ENCODE measurements around the gene MUC12.

The MUC12 gene

GRCh38 chr7:100952641-100953040, 16.7 kb upstream of the MUC12 start:
- no peak for DNase-seq (ENCODE audit: low read depth, low spot score)

GRCh38 chr7:100957832-100958421, 11.4 kb upstream of the MUC12 start:
- DNase-seq (ENCODE audit: low read depth, low spot score): no peak

- DNase-seq (ENCODE audit: low read depth, low spot score): no peak
Measured at GRCh38 chr7:100959894-100960293, 9.5 kb upstream of the MUC12 start.

GRCh38 chr7:100962537-100962936, 6.8 kb upstream of the MUC12 start:
- DNase-seq (ENCODE audit: low read depth, low spot score): no peak

GRCh38 chr7:100963386-100963785, 6.0 kb upstream of the MUC12 start:
- no peak for DNase-seq (ENCODE audit: low read depth, low spot score)

GRCh38 chr7:100963874-100964273, 5.5 kb upstream of the MUC12 start:
- DNase-seq (ENCODE audit: low read depth, low spot score): no peak

- DNase-seq (ENCODE audit: low read depth, low spot score): no peak
Measured at GRCh38 chr7:100964630-100965029, 4.7 kb upstream of the MUC12 start.

GRCh38 chr7:100965045-100965722, 4.2 kb upstream of the MUC12 start:
- no peak for DNase-seq (ENCODE audit: low read depth, low spot score)

- no peak for DNase-seq (ENCODE audit: low read depth, low spot score)
Measured at GRCh38 chr7:100965723-100966541, 3.4 kb upstream of the MUC12 start.

GRCh38 chr7:100966542-100967291, 2.6 kb upstream of the MUC12 start:
- no peak for DNase-seq (ENCODE audit: low read depth, low spot score)

- no peak for DNase-seq (ENCODE audit: low read depth, low spot score)
Measured at GRCh38 chr7:100967292-100967863, 2.0 kb upstream of the MUC12 start.

GRCh38 chr7:100968031-100968430, 1.3 kb upstream of the MUC12 start:
- no peak for DNase-seq (ENCODE audit: low read depth, low spot score)

GRCh38 chr7:100968650-100969049, 715 bp upstream of the MUC12 start:
- no peak for DNase-seq (ENCODE audit: low read depth, low spot score)

GRCh38 chr7:100971111-100972001, 2.0 kb downstream of the MUC12 start:
- DNase-seq (ENCODE audit: low read depth, low spot score): no peak

- DNase-seq (ENCODE audit: low read depth, low spot score): no peak
Measured at GRCh38 chr7:100972002-100972347, 2.6 kb downstream of the MUC12 start.

GRCh38 chr7:100974021-100974420, 4.7 kb downstream of the MUC12 start:
- DNase-seq (ENCODE audit: low read depth, low spot score): no peak

GRCh38 chr7:100975371-100975821, 6.0 kb downstream of the MUC12 start:
- DNase-seq (ENCODE audit: low read depth, low spot score): no peak

GRCh38 chr7:100978300-100978699, 8.9 kb downstream of the MUC12 start:
- DNase-seq (ENCODE audit: low read depth, low spot score): no peak

GRCh38 chr7:100983451-100984187, 14.3 kb downstream of the MUC12 start:
- DNase-seq (ENCODE audit: low read depth, low spot score): no peak

Measured in brain pericyte (primary cell).